Keratinocyte (primary cell): ENCODE measurements around the gene PLXDC2.

ENCODE experiments used
- EZH2 ChIP-seq: IDR thresholded peaks from one replicate; pipeline ENCODE4 v1.6.1; 2012; ENCODE audit warnings: inconsistent platforms, mild to moderate bottlenecking, low read length, moderate library complexity
- TF ChIP-seq, protein P1 (sequence below), 3 experiments: IDR thresholded peaks in 1 of 3; conservative IDR thresholded peaks in 1 of 3; optimal IDR thresholded peaks in 1 of 3; 2 replicates in 2 of 3; 3 replicates in 1 of 3; pipeline versions ENCODE3 to v1.5.1; 2011; ENCODE audit warnings: low read length in 3 of 3, mild to moderate bottlenecking in 3 of 3, moderate library complexity in 2 of 3, control low read depth in 1 of 3, inconsistent platforms in 1 of 3; ENCODE audit not compliant: insufficient read depth in 2 of 3; ENCODE audit errors: extremely low read depth in 1 of 3

DNA sequence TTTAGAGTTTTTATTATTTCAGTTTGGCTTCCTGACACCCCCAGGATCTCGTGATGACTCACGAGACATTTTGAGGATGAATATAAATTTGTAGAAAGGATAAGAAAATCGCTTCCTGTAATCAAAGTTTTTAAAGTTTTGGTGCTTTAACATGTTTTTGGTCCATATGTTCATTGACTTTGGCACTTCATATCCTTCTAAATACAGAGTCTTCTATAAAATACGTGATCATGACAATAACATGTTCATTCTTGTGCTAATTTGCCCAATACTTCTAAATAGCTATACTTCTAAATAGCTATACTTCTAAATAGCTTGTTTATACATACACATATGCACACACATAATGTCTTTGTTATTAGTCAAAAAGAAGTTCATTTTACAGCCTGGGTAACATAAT is 341.9 kb downstream of the PLXDC2 start:
- TF ChIP-seq, protein P1, sequence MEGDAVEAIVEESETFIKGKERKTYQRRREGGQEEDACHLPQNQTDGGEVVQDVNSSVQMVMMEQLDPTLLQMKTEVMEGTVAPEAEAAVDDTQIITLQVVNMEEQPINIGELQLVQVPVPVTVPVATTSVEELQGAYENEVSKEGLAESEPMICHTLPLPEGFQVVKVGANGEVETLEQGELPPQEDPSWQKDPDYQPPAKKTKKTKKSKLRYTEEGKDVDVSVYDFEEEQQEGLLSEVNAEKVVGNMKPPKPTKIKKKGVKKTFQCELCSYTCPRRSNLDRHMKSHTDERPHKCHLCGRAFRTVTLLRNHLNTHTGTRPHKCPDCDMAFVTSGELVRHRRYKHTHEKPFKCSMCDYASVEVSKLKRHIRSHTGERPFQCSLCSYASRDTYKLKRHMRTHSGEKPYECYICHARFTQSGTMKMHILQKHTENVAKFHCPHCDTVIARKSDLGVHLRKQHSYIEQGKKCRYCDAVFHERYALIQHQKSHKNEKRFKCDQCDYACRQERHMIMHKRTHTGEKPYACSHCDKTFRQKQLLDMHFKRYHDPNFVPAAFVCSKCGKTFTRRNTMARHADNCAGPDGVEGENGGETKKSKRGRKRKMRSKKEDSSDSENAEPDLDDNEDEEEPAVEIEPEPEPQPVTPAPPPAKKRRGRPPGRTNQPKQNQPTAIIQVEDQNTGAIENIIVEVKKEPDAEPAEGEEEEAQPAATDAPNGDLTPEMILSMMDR (optimal IDR thresholded peaks at IDR 0.05 in 1 of 3, IDR thresholded peaks at IDR 0.05 in 1 of 3, conservative IDR thresholded peaks at IDR 0.05 in 1 of 3; ENCODE audit: extremely low read depth in 1 of 3, insufficient read depth in 2 of 3, low read length in 3 of 3), result no peak
- TF ChIP-seq EZH2, result no peak
